ENCODE data around the gene SLC35B2.

DNA sequence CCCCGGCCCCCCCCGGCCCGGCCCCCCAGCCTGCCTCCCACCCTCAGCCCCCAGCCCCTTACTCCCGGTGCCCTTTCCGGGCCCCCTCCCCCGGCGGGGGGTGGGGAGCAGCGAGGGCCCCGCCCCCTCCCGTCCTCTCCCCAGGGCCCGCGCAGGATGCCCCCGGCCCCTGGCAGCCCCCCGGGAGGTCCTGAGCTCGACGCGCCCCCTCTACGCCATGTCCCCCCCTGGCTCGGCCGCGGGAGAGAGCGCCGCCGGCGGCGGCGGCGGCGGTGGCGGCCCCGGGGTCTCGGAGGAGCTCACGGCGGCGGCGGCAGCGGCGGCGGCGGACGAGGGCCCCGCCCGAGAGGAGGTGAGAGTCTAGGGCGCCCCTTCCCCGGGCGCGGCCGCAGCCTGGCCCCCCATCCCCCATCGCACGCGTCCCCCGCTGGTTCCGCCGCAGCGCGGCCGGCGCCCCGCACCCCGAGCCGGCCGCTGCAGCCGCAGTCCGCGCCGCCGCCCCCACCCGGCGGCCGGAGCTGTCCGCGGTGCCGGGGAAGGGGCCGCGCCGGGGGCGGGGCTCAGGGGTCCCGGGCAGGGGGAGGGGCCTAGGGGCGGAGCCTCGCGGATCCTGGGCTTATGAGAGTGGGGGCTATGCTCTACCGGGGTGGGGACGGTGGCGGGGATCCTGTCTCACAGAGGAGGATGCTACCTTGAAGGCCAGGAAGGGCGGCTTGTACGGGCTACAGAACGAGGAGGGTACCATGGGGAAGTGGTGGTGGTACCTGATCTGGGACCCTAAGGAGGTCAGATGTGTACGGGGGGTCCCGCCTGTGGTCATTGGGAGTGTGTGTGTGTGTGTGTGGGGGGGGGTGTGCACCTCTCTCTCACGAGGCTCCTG is 13.4 kb upstream of the SLC35B2 start:
- no peak for TF ChIP-seq FOXJ2 (tag; IDR thresholded peaks at IDR 0.05)
- TF ChIP-seq ZNF589 (CRISPR knock-in tag; IDR thresholded peaks at IDR 0.05; ENCODE audit: low read depth) = no peak
- TF ChIP-seq, protein P1, sequence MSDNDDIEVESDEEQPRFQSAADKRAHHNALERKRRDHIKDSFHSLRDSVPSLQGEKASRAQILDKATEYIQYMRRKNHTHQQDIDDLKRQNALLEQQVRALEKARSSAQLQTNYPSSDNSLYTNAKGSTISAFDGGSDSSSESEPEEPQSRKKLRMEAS (CRISPR knock-in tag; IDR thresholded peaks at IDR 0.05) = no peak
- TF ChIP-seq, protein P2, sequence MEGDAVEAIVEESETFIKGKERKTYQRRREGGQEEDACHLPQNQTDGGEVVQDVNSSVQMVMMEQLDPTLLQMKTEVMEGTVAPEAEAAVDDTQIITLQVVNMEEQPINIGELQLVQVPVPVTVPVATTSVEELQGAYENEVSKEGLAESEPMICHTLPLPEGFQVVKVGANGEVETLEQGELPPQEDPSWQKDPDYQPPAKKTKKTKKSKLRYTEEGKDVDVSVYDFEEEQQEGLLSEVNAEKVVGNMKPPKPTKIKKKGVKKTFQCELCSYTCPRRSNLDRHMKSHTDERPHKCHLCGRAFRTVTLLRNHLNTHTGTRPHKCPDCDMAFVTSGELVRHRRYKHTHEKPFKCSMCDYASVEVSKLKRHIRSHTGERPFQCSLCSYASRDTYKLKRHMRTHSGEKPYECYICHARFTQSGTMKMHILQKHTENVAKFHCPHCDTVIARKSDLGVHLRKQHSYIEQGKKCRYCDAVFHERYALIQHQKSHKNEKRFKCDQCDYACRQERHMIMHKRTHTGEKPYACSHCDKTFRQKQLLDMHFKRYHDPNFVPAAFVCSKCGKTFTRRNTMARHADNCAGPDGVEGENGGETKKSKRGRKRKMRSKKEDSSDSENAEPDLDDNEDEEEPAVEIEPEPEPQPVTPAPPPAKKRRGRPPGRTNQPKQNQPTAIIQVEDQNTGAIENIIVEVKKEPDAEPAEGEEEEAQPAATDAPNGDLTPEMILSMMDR (IDR thresholded peaks at IDR 0.05 in 2 of 3, conservative IDR thresholded peaks at IDR 0.05 in 1 of 3; ENCODE audit: insufficient read depth in 2 of 3, low read depth in 1 of 3, low read length in 3 of 3) = no peak
- TF ChIP-seq, protein P3, sequence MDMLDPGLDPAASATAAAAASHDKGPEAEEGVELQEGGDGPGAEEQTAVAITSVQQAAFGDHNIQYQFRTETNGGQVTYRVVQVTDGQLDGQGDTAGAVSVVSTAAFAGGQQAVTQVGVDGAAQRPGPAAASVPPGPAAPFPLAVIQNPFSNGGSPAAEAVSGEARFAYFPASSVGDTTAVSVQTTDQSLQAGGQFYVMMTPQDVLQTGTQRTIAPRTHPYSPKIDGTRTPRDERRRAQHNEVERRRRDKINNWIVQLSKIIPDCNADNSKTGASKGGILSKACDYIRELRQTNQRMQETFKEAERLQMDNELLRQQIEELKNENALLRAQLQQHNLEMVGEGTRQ (CRISPR knock-in tag; IDR thresholded peaks at IDR 0.05) = no peak
- TF ChIP-seq, protein P4, sequence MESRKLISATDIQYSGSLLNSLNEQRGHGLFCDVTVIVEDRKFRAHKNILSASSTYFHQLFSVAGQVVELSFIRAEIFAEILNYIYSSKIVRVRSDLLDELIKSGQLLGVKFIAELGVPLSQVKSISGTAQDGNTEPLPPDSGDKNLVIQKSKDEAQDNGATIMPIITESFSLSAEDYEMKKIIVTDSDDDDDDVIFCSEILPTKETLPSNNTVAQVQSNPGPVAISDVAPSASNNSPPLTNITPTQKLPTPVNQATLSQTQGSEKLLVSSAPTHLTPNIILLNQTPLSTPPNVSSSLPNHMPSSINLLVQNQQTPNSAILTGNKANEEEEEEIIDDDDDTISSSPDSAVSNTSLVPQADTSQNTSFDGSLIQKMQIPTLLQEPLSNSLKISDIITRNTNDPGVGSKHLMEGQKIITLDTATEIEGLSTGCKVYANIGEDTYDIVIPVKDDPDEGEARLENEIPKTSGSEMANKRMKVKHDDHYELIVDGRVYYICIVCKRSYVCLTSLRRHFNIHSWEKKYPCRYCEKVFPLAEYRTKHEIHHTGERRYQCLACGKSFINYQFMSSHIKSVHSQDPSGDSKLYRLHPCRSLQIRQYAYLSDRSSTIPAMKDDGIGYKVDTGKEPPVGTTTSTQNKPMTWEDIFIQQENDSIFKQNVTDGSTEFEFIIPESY (CRISPR knock-in tag; IDR thresholded peaks at IDR 0.05) = no peak
- TF ChIP-seq ZNF274 (IDR thresholded peaks at IDR 0.05; ENCODE audit: borderline replicate concordance, low read depth, low read length) = no peak
- no peak for TF ChIP-seq RBM14 (IDR thresholded peaks at IDR 0.05; ENCODE audit: borderline replicate concordance, insufficient read depth, low read depth, low read length)

Data from K562 (cell line).